ENCODE measurements around the gene KIAA1328. TPM values are rescaled to one million over a fixed set of nuclear protein-coding genes. Genes with fewer than 3 reads are reported as not detected.

Gene KIAA1328
- total and polyA plus RNA-seq, 4 donors = 0.95 to 7.4 (median 2.9) TPM

- Histone ChIP-seq H3K4me3 (ENCODE audit: low read depth in 1 of 3, low read length in 3 of 3) (no peak overlapping the region), H3K27me3 (ENCODE audit: control insufficient read depth in 4 of 4, insufficient read depth in 4 of 4, low read length in 3 of 4) (no peaks in the 10 kb centered on the region), H3K9me3 (ENCODE audit: control insufficient read depth in 4 of 4, low read length in 3 of 4) (no peaks in the 10 kb centered on the region), H3K4me1 (ENCODE audit: control insufficient read depth in 4 of 4, insufficient read depth in 4 of 4, low read length in 3 of 4) (no peaks in the 10 kb centered on the region), H3K36me3 (ENCODE audit: control insufficient read depth in 4 of 4, insufficient read depth in 3 of 4, low read depth in 1 of 4, low read length in 3 of 4) (no peaks in the 10 kb centered on the region), H3K27ac (ENCODE audit: low read depth in 1 of 2, low read length in 2 of 2) (no peak overlapping the region), H3K9ac (ENCODE audit: low read depth in 1 of 2, low read length in 2 of 2) (no peak overlapping the region)
- 98% methylated on average over 2 of the region's 2 CpGs for WGBS
- TF ChIP-seq RXRA (IDR thresholded peaks at IDR 0.05) = no peak
- TF ChIP-seq FOXA1 (IDR thresholded peaks at IDR 0.05) = no peak
- no peak for TF ChIP-seq CTCF (IDR thresholded peaks at IDR 0.05; ENCODE audit: low read depth, low read length, missing input control)
- TF ChIP-seq REST (IDR thresholded peaks at IDR 0.05) = no peak
- no peak for TF ChIP-seq SP1 (IDR thresholded peaks at IDR 0.05)
- TF ChIP-seq TAF1 (conservative IDR thresholded peaks at IDR 0.05) = no peak
- no peak for TF ChIP-seq ATF3 (IDR thresholded peaks at IDR 0.05)
- TF ChIP-seq YY1 (IDR thresholded peaks at IDR 0.05) = no peak
- no peak for TF ChIP-seq RAD21 (IDR thresholded peaks at IDR 0.05)
- no peak for TF ChIP-seq MAX (IDR thresholded peaks at IDR 0.05)
- no peak for TF ChIP-seq ZBTB33 (IDR thresholded peaks at IDR 0.05)
- TF ChIP-seq JUND (IDR thresholded peaks at IDR 0.05) = no peak
- no peak for TF ChIP-seq HNF4A (conservative IDR thresholded peaks at IDR 0.05)
- TF ChIP-seq FOXA2 (IDR thresholded peaks at IDR 0.05) = no peak
- no peak for DNase-seq (ENCODE audit: low spot score)
Observed at GRCh38 chr18:37199741-37200140, 370.8 kb downstream of the KIAA1328 start.

GRCh38 chr18:37207343-37207742, 378.4 kb downstream of the KIAA1328 start:
- WGBS = 85% methylated on average over 1 of the region's 1 CpG
- DNase-seq (ENCODE audit: low spot score) = no peak
- H3K36me3 ChIP-seq (ENCODE audit: control insufficient read depth in 4 of 4, insufficient read depth in 3 of 4, low read depth in 1 of 4, low read length in 3 of 4) = no peaks in the 10 kb centered on the region
- H3K9ac ChIP-seq (ENCODE audit: low read depth in 1 of 2, low read length in 2 of 2) = no peak overlapping the region
- no peaks in the 10 kb centered on the region for H3K27me3 ChIP-seq (ENCODE audit: control insufficient read depth in 4 of 4, insufficient read depth in 4 of 4, low read length in 3 of 4)
- H3K4me3 ChIP-seq (ENCODE audit: low read depth in 1 of 3, low read length in 3 of 3) = no peak overlapping the region
- no peak overlapping the region for H3K27ac ChIP-seq (ENCODE audit: low read depth in 1 of 2, low read length in 2 of 2)
- H3K9me3 ChIP-seq (ENCODE audit: control insufficient read depth in 4 of 4, low read length in 3 of 4) = no peaks in the 10 kb centered on the region
- TF ChIP-seq NR2F2 (IDR thresholded peaks at IDR 0.05) = no peak
- no peak for TF ChIP-seq CTCF (IDR thresholded peaks at IDR 0.05; ENCODE audit: low read depth, low read length, missing input control)
- no peak for TF ChIP-seq TAF1 (conservative IDR thresholded peaks at IDR 0.05)
- no peak for TF ChIP-seq REST (IDR thresholded peaks at IDR 0.05)
- no peaks in the 10 kb centered on the region for H3K4me1 ChIP-seq (ENCODE audit: control insufficient read depth in 4 of 4, insufficient read depth in 4 of 4, low read length in 3 of 4)
